Upper lobe of left lung (tissue), 6 donors: ENCODE results near the gene RBM41. TPM values are rescaled to one million over a fixed set of nuclear protein-coding genes. Genes with fewer than 3 reads are reported as not detected.

ENCODE experiments used
- ATAC-seq, 2 donors: fragments of 200-7000 bp; cut with Tn5 transposase; one replicate each; pipeline ENCODE4 v1.9.1; 2022; ENCODE audit warnings: mild to moderate bottlenecking in 2 of 2, moderate library complexity in 2 of 2; ENCODE audit not compliant: low FRiP score in 2 of 2
- DNase-seq, 2 donors: peaks; one replicate each; pipeline ENCODE4 v3.0.0-alpha.2; 2019 to 2020
- H3K27ac ChIP-seq, 4 donors: fragments of 200-600 bp; sonication (generic); one replicate each; pipeline ENCODE4 v1.5.1; 2016 to 2019
- H3K27me3 ChIP-seq, 4 donors: fragments of 200-600 bp; sonication (generic); one replicate each; pipeline ENCODE4 v1.5.1; 2017 to 2019
- H3K36me3 ChIP-seq, 4 donors: fragments of 200-600 bp; sonication (generic); one replicate each; pipeline ENCODE4 v1.5.1; 2016 to 2019
- H3K4me1 ChIP-seq, 4 donors: fragments of 200-600 bp; sonication (generic); one replicate each; pipeline ENCODE4 v1.5.1; 2018 to 2019
- H3K4me3 ChIP-seq, 4 donors: fragments of 200-600 bp; sonication (generic); one replicate each; pipeline ENCODE4 v1.5.1; 2017 to 2019; ENCODE audit warnings: mild to moderate bottlenecking in 2 of 4, moderate library complexity in 1 of 4
- H3K9me3 ChIP-seq, 4 donors: fragments of 200-600 bp; sonication (generic); one replicate each; pipeline ENCODE4 v1.5.1; 2018 to 2019
- CTCF ChIP-seq, 6 experiments: fragments of 450-650 bp in 4 of 6; fragments of 200-600 bp in 2 of 6; sonication (generic) in 2 of 6; IDR thresholded peaks; one replicate each; pipeline ENCODE4 v1.5.1; 2016 to 2019; ENCODE audit warnings: antibody characterized with exemption in 6 of 6
- EP300 ChIP-seq, 4 donors: sonication (generic); formaldehyde crosslinking; IDR thresholded peaks; one replicate each; pipeline ENCODE4 v1.5.1; 2017; ENCODE audit warnings: antibody characterized with exemption in 4 of 4, control low read depth in 2 of 4
- POLR2A ChIP-seq, 4 donors: fragments of 450-650 bp; IDR thresholded peaks; one replicate each; pipeline ENCODE4 v1.5.1; 2016 to 2017; ENCODE audit warnings: antibody characterized with exemption in 4 of 4, mild to moderate bottlenecking in 2 of 4
- POLR2AphosphoS5 ChIP-seq, 2 donors: sonication (generic); formaldehyde crosslinking; IDR thresholded peaks; one replicate each; pipeline ENCODE4 v1.5.1; 2017; ENCODE audit warnings: antibody characterized with exemption in 2 of 2
- WGBS, 2 donors: methylation state at CpG; one replicate each; pipeline ENCODE4 v1.1.5; 2017 to 2018; 5-methylcytosine and 5-hydroxymethylcytosine counted together
- total RNA-seq, 6 donors: library from RNA; depleted of rRNA in 4 of 6; stranded (reverse); fragments of >200 nt in 4 of 6; gene quantifications; one replicate each; pipeline versions ENCODE4 v1.1.0 to v1.2.1, GENCODE V29; 2016 to 2021
- donor health status: DM: no; HTN: no; CAD: no; lungs with moderate emphysema.
- donor health status: DM: no; HTN: yes; CAD: no; lungs with severe emphysema.

Gene RBM41
- total RNA-seq, 6 donors from 2014 or later = 10.9 to 49.2 (median 16.5) TPM

- no peaks in the 10 kb centered on the region for H3K4me1 ChIP-seq
- no peaks in the 10 kb centered on the region for H3K9me3 ChIP-seq
- no peaks in the 10 kb centered on the region for H3K27me3 ChIP-seq
- no peak overlapping the region for H3K27ac ChIP-seq
- 64 to 80% methylated on average over 1 to 6 of the region's 6 CpGs for WGBS, 2 donors
- DNase-seq (peak in 1 of 2 donors; percentile 23), ATAC-seq (peak in 1 of 2 donors; percentile 46)
- peak overlapping the region in 1 of 4 donors; percentile 36 for H3K4me3 ChIP-seq
- TF ChIP-seq EP300 (IDR thresholded peaks at IDR 0.05) = no peak
- TF ChIP-seq CTCF (IDR thresholded peaks at IDR 0.05) = no peak
- TF ChIP-seq POLR2A (IDR thresholded peaks at IDR 0.05) = no peak
- no peak for TF ChIP-seq POLR2AphosphoS5 (IDR thresholded peaks at IDR 0.05)
- H3K36me3 ChIP-seq = no peaks in the 10 kb centered on the region
Measured at GRCh38 chrX:107154787-107155620, 36.4 kb upstream of the RBM41 start.

GRCh38 chrX:107153005-107153404 is 34.4 kb upstream of the RBM41 start:
- no peak for DNase-seq
- Histone ChIP-seq H3K27ac (no peak overlapping the region), H3K4me3 (no peak overlapping the region), H3K4me1 (no peaks in the 10 kb centered on the region), H3K27me3 (no peaks in the 10 kb centered on the region), H3K9me3 (no peaks in the 10 kb centered on the region), H3K36me3 (no peaks in the 10 kb centered on the region)
- no peak for ATAC-seq
- TF ChIP-seq POLR2A (IDR thresholded peaks at IDR 0.05) (no peak), POLR2AphosphoS5 (IDR thresholded peaks at IDR 0.05) (no peak), EP300 (IDR thresholded peaks at IDR 0.05) (no peak), CTCF (IDR thresholded peaks at IDR 0.05) (no peak)
- WGBS, 2 donors = 77 to 92% methylated on average over 5 of the region's 5 CpGs

- ATAC-seq (no peak), DNase-seq (no peak)
- no peaks in the 10 kb centered on the region for H3K9me3 ChIP-seq
- H3K4me1 ChIP-seq = no peaks in the 10 kb centered on the region
- H3K27me3 ChIP-seq = no peaks in the 10 kb centered on the region
- H3K36me3 ChIP-seq = no peaks in the 10 kb centered on the region
- TF ChIP-seq EP300 (IDR thresholded peaks at IDR 0.05) = no peak
- no peak for TF ChIP-seq CTCF (IDR thresholded peaks at IDR 0.05)
- TF ChIP-seq POLR2AphosphoS5 (IDR thresholded peaks at IDR 0.05) = no peak
- TF ChIP-seq POLR2A (IDR thresholded peaks at IDR 0.05) = no peak
- H3K27ac ChIP-seq = no peak overlapping the region
- no peak overlapping the region for H3K4me3 ChIP-seq
Measured at GRCh38 chrX:107146670-107147069, 28.0 kb upstream of the RBM41 start.

GRCh38 chrX:107135965-107136307 is 17.3 kb upstream of the RBM41 start:
- WGBS, 2 donors = 84 to 89% methylated on average over 1 of the region's 1 CpG
- no peak overlapping the region for H3K27ac ChIP-seq
- no peaks in the 10 kb centered on the region for H3K9me3 ChIP-seq
- no peaks in the 10 kb centered on the region for H3K36me3 ChIP-seq
- H3K27me3 ChIP-seq = no peaks in the 10 kb centered on the region
- ATAC-seq (no peak), DNase-seq (no peak)
- H3K4me3 ChIP-seq = no peak overlapping the region
- TF ChIP-seq EP300 (IDR thresholded peaks at IDR 0.05) = no peak
- no peak for TF ChIP-seq POLR2A (IDR thresholded peaks at IDR 0.05)
- no peak for TF ChIP-seq POLR2AphosphoS5 (IDR thresholded peaks at IDR 0.05)
- TF ChIP-seq CTCF (IDR thresholded peaks at IDR 0.05) = no peak
- H3K4me1 ChIP-seq = no peaks in the 10 kb centered on the region
